ENCODE measurements around the gene SLC8A3. TPM values are rescaled to one million over a fixed set of nuclear protein-coding genes. Genes with fewer than 3 reads are reported as not detected.

SLC8A3 gene
- polyA plus RNA-seq, 2 of the 4 experiments (the other 2 are of a cell fraction): not detected

DNA sequence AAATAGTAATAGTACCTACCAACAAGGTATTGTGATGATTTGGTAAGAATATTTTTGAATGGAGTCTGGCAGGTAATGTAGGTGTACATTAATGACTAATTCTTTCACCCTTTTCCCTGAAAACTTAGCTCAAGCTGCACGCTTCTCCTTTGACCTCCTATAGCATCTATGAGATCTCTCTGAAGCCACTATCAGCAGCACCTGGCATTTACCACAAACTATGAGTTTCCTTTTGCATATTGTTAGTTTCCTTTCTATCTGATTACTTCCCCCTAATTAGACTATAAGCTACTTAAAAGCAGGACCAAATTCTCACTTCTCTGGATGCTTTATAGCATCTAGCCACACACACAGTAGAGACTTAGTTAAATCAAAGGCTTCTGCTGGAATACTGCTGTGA is 48.1 kb downstream of the SLC8A3 start:
- 3% methylated on average over 1 of the region's 1 CpG for WGBS (ENCODE audit: missing lambda C conversion rate)
- H3K4me2 ChIP-seq: no peak overlapping the region
- no peaks in the 10 kb centered on the region for H3K9me3 ChIP-seq
- no peaks in the 10 kb centered on the region for H3K4me1 ChIP-seq
- no peak overlapping the region for H3K4me3 ChIP-seq
- CTCF ChIA-PET: interaction anchor here (1.1 to 2.0 kb wide), 3 partner anchors 9 to 605 kb away, joined by 3 to 6 read pairs (median 4); no protein-coding TSS in a partner anchor
- no peak overlapping the region for H3K27ac ChIP-seq
- DNase-seq (ENCODE audit: low read depth in 1 of 2, low spot score in 1 of 2) (no peak), FAIRE-seq (no peak), ATAC-seq (no peak)
- TF ChIP-seq KDM1A (IDR thresholded peaks at IDR 0.05; ENCODE audit: low read depth) (no peak), JUNB (IDR thresholded peaks at IDR 0.05) (no peak), PBX3 (IDR thresholded peaks at IDR 0.05) (no peak), ATOH8 (CRISPR knock-in tag; IDR thresholded peaks at IDR 0.05; ENCODE audit: low read depth) (no peak), RCOR1 (IDR thresholded peaks at IDR 0.05; ENCODE audit: low read depth, low read length) (no peak), CEBPB (IDR thresholded peaks at IDR 0.05) (no peak)
- POLR2A ChIA-PET: no interaction called here

GRCh38 chr14:70139384-70139783 is 49.4 kb downstream of the SLC8A3 start:
- ATAC-seq: no peak
- ChIA-PET CTCF (interaction anchor here (0.9 kb wide), 1 partner anchor 66 kb away, joined by 3 read pairs; no protein-coding TSS in a partner anchor), POLR2A (no interaction called here)

GRCh38 chr14:70137788-70138187 is 51.0 kb downstream of the SLC8A3 start:
- DNase-seq (ENCODE audit: low read depth in 1 of 2, low spot score in 1 of 2): no peak
- 5% methylated on average over 3 of the region's 3 CpGs for WGBS (ENCODE audit: missing lambda C conversion rate)
- Histone ChIP-seq H3K4me1 (no peaks in the 10 kb centered on the region), H3K27ac (no peak overlapping the region), H3K9me3 (no peaks in the 10 kb centered on the region), H3K4me2 (no peak overlapping the region), H3K4me3 (no peak overlapping the region)
- TF ChIP-seq, protein P1, sequence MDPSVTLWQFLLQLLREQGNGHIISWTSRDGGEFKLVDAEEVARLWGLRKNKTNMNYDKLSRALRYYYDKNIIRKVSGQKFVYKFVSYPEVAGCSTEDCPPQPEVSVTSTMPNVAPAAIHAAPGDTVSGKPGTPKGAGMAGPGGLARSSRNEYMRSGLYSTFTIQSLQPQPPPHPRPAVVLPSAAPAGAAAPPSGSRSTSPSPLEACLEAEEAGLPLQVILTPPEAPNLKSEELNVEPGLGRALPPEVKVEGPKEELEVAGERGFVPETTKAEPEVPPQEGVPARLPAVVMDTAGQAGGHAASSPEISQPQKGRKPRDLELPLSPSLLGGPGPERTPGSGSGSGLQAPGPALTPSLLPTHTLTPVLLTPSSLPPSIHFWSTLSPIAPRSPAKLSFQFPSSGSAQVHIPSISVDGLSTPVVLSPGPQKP (IDR thresholded peaks at IDR 0.05; ENCODE audit: low read depth, low read length): no peak
- TF ChIP-seq ZSCAN20 (CRISPR knock-in tag; IDR thresholded peaks at IDR 0.05) (no peak), KDM1A (IDR thresholded peaks at IDR 0.05; ENCODE audit: low read depth) (no peak), RCOR1 (IDR thresholded peaks at IDR 0.05; ENCODE audit: low read depth, low read length) (no peak), HDAC2 (IDR thresholded peaks at IDR 0.05) (no peak), FOSB (CRISPR knock-in tag; IDR thresholded peaks at IDR 0.05) (no peak), E2F6 (IDR thresholded peaks at IDR 0.05; ENCODE audit: borderline replicate concordance, low read depth) (no peak), ESRRA (IDR thresholded peaks at IDR 0.05; ENCODE audit: borderline replicate concordance, low read length) (no peak)
- TF ChIP-seq, protein P2, sequence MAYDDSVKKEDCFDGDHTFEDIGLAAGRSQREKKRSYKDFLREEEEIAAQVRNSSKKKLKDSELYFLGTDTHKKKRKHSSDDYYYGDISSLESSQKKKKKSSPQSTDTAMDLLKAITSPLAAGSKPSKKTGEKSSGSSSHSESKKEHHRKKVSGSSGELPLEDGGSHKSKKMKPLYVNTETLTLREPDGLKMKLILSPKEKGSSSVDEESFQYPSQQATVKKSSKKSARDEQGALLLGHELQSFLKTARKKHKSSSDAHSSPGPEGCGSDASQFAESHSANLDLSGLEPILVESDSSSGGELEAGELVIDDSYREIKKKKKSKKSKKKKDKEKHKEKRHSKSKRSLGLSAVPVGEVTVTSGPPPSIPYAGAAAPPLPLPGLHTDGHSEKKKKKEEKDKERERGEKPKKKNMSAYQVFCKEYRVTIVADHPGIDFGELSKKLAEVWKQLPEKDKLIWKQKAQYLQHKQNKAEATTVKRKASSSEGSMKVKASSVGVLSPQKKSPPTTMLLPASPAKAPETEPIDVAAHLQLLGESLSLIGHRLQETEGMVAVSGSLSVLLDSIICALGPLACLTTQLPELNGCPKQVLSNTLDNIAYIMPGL (CRISPR knock-in tag; IDR thresholded peaks at IDR 0.05; ENCODE audit: borderline replicate concordance): no peak
- TF ChIP-seq, protein P3, sequence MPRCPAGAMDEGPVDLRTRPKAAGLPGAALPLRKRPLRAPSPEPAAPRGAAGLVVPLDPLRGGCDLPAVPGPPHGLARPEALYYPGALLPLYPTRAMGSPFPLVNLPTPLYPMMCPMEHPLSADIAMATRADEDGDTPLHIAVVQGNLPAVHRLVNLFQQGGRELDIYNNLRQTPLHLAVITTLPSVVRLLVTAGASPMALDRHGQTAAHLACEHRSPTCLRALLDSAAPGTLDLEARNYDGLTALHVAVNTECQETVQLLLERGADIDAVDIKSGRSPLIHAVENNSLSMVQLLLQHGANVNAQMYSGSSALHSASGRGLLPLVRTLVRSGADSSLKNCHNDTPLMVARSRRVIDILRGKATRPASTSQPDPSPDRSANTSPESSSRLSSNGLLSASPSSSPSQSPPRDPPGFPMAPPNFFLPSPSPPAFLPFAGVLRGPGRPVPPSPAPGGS (IDR thresholded peaks at IDR 0.05): no peak
- POLR2A ChIA-PET: no interaction called here
- CTCF ChIA-PET: interaction anchor here (1.1 kb wide), 1 partner anchor 180 kb away, joined by 3 read pairs; no protein-coding TSS in a partner anchor
- no peak for FAIRE-seq
- no peak for ATAC-seq

More at GRCh38 chr14:70139384-70139783, 49.4 kb downstream of the SLC8A3 start:
- 4% methylated on average over 5 of the region's 5 CpGs for WGBS (ENCODE audit: missing lambda C conversion rate)
- no peak overlapping the region for H3K4me2 ChIP-seq
- H3K4me3 ChIP-seq: no peak overlapping the region
- DNase-seq (ENCODE audit: low read depth in 1 of 2, low spot score in 1 of 2) (no peak), FAIRE-seq (no peak)
- no peaks in the 10 kb centered on the region for H3K4me1 ChIP-seq
- TF ChIP-seq BHLHE40 (IDR thresholded peaks at IDR 0.05; ENCODE audit: low read depth, low read length): no peak
- TF ChIP-seq, protein P4, sequence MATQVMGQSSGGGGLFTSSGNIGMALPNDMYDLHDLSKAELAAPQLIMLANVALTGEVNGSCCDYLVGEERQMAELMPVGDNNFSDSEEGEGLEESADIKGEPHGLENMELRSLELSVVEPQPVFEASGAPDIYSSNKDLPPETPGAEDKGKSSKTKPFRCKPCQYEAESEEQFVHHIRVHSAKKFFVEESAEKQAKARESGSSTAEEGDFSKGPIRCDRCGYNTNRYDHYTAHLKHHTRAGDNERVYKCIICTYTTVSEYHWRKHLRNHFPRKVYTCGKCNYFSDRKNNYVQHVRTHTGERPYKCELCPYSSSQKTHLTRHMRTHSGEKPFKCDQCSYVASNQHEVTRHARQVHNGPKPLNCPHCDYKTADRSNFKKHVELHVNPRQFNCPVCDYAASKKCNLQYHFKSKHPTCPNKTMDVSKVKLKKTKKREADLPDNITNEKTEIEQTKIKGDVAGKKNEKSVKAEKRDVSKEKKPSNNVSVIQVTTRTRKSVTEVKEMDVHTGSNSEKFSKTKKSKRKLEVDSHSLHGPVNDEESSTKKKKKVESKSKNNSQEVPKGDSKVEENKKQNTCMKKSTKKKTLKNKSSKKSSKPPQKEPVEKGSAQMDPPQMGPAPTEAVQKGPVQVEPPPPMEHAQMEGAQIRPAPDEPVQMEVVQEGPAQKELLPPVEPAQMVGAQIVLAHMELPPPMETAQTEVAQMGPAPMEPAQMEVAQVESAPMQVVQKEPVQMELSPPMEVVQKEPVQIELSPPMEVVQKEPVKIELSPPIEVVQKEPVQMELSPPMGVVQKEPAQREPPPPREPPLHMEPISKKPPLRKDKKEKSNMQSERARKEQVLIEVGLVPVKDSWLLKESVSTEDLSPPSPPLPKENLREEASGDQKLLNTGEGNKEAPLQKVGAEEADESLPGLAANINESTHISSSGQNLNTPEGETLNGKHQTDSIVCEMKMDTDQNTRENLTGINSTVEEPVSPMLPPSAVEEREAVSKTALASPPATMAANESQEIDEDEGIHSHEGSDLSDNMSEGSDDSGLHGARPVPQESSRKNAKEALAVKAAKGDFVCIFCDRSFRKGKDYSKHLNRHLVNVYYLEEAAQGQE (IDR thresholded peaks at IDR 0.05): no peak
- no peak for TF ChIP-seq RCOR1 (IDR thresholded peaks at IDR 0.05; ENCODE audit: low read depth, low read length)
- no peak for TF ChIP-seq CBX8 (IDR thresholded peaks at IDR 0.05)
- TF ChIP-seq EHF (CRISPR knock-in tag; IDR thresholded peaks at IDR 0.05): no peak
- no peak for TF ChIP-seq GATA3 (IDR thresholded peaks at IDR 0.05; ENCODE audit: borderline replicate concordance)
- TF ChIP-seq HOXB13 (CRISPR knock-in tag; IDR thresholded peaks at IDR 0.05; ENCODE audit: low read depth): no peak
- TF ChIP-seq, protein P5, sequence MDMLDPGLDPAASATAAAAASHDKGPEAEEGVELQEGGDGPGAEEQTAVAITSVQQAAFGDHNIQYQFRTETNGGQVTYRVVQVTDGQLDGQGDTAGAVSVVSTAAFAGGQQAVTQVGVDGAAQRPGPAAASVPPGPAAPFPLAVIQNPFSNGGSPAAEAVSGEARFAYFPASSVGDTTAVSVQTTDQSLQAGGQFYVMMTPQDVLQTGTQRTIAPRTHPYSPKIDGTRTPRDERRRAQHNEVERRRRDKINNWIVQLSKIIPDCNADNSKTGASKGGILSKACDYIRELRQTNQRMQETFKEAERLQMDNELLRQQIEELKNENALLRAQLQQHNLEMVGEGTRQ (IDR thresholded peaks at IDR 0.05): no peak
- H3K9me3 ChIP-seq: no peaks in the 10 kb centered on the region
- no peak overlapping the region for H3K27ac ChIP-seq
